Hematopoietic multipotent progenitor cell treated with erythropoietin and hydrocortisone succinate and interleukin-3 and kit ligand, for 6 days (in vitro differentiated cells): ENCODE results near the gene SQSTM1.

Experiments used
- DNase-seq: peaks from one replicate; pipeline ENCODE4 v3.0.0-alpha.2; 2015

SQSTM1 gene

DNA sequence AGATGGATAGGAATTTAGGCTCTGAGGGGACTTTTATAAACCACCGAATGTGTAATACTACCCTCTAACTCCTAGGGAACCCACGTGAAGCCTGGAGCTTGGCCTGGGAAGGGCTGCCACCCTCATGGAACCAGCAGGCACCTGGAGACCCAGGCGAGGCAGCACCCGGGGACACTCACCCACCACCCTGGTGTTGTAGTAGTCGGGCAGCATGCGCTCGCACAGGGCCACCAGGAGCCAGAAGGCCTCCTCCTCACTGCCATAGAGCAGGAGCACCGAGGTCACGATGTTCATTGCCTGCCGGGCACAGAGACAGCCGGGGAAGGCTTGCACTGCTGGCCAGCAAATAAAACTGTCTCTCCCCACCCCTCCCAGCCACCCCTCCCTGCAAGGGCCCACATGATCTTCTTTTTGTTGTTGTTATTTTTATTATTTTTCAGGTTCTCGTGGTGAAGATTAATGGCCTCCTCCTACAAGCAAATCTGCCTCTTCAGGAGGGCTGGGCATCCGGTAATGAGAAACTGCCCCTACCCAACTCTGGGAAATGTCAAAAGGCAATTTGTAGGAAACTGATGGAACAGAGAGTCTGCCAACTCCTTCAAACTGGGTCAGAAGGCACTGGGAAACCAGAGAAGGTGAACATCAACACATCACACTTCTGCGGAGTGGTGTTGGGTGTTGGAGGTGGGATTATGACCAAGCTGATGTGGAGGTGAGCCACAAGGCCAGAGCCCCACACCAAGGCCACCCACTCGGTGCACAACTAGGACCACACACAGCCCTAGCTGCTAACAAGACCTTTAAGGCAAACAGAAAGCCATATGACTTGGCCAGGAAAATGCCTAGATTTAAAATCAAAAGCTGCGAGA, 55.3 kb downstream of the SQSTM1 start:
- DNase-seq: no peak

DNA sequence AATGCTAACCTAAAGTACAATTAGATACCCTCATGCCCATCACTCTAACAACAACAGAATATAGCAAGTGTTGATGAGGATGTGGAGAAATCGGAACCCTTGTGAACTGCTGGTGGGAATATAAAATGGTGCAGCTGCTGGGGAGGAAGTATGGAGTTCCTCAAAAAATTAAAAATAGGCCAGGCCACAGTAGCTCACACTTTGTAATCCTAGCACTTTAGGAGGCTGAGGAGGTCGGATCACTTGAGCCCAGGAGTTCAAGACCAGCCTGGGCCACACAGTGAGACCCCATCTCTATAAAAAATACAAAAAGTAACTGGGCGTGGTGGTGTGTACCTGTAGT, 55.9 kb downstream of the SQSTM1 start:
- no peak for DNase-seq

DNA sequence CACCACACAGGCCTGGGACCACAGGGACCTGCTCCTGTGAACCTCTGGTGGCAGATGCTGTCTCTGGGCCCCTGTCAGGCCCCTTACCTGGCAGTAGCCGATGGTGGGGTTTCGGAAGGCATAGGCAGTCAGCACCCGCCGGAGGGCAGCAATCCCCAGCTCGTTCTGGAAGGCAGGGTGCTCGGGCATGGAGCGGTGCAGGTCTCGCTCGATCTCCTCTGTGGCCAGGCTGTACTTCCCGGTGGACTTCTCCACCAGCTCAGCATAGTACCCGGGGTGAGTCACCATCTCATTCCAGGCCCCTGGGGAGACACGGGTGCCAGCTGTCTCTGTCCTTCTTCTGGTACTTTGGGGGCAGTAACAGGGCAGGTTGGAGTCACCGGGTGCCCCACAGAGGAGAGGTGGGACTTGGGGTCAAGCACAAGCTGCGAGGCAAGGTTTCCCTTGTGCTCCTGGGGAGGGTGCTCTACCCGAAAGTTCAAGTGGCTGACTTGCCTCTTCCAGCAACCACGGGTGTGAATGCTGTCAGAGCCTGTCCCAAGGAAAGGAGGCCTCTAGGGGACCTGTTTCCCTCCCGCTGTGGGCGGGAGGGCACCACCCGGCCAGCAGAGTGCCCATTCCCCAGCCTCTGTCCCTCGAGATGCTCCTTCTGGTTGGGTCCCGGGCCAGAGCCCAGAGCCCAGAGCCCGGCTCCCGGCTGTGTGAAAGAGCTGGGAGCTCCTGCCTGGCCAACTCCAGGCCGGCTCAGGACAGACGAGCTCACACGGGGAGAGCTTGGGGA, 57.7 kb downstream of the SQSTM1 start:
- no peak for DNase-seq

DNA sequence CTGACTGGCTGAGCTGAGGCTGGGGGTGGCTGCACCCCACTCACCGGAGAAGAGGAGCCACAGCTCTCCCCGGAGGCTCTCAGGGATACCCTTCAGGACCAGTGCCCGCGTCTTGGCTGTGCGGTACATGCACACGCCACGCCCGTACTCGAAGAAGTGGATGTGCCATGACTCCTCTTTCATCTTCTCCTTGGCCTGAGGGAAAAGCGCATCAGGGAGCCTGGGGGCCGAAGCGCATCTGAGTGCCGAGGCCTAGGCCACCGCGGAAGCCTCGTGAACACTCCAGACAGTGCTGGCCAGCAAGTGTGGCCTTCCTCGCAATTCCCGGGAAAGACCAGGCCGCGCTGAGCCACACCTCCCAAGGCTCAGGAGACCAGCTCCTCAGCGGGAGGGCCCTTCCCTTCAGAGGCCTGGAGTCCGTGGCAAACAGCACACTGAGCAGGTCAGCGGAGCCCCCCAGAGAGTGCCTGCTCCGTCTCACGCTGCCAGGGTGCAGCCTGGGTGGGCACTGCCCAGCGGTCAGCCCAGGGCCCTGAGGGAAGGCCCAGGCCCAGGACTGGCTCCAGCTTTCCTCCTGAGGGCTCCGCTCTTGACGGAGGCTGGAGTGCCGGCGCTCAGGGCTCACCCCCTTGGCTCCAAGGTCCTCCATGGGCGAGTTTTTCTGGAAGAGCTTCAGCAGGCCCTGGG, 58.4 kb downstream of the SQSTM1 start:
- no peak for DNase-seq

DNA sequence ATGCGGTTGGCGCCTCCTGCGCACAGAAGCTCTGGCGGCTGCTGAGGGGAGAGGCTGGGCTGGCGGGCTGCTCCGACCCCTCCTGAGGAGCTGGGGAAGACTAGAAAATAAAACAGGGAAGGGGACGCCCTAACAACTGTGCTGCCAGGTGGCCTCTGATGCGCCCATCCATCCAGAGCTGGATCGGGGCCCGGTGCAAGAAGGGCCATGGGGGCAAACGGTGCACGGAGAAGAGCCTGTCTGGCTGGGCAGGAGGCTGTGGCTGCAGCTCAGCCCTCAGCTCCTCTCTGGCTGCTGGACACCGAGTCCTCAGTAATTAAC, 58.9 kb downstream of the SQSTM1 start:
- DNase-seq: no peak

DNA sequence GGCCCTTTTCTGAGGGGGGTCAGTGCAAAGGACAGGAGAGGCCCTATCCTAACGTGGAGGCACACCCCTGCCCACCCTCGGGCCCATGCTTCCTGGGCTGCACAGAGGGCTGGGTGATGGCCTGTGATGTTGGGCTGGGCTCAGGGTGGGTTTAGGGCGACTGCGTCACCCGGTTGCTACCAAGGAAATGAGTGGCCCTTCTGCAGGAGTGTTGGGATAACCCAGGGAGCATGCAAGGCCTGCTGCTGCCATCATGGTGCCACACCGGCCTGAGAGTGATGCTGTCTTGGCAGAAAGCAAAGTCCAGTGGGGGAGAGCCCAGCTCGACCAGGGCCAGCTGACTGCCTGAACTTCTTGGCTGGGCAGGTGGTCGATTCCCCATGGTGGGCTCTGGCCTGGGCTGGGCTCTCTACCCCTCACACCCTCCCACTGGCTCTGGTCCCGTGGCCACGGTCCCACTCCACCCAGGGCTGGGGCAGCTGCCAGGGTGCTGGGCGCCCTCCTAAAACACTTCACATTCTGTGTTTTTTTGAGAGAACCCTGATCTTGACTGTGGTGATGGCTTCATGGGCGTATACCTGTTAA, 59.5 kb downstream of the SQSTM1 start:
- DNase-seq: no peak

DNA sequence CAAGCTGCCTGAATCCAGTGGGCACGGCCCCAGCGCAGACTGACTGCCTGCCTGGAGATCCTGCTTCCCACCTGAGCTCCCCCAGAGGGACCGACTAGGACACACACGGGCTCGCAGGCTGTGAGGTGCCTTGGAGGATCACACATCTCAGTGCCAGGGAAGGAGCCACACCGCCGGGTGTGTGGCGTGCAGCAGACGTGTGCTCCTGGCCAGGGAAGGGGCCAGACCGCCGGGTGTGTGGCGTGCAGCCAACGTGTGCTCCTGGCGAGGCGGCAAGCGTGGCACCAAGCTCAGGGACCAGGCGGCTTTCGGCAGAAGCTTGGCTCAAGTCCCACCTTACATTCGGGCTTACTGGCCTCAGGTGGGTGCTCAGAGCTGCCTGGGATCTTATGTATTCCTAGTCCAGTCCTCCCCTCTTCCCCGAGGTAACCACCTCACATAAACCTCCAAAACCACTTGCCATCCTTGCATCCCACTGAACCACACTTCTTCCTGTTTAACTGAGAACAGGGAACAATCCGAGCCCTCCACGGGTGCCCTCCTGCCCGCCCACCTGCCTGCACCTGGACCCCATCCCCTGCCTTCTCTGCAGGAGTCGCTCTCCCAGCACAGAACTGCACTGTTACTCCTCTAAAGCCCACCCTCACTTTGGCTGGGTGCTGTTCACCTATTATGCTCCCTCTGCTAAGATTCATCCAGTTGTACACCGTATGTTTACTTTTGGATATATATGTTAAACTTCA, 60.3 kb downstream of the SQSTM1 start:
- no peak for DNase-seq

DNA sequence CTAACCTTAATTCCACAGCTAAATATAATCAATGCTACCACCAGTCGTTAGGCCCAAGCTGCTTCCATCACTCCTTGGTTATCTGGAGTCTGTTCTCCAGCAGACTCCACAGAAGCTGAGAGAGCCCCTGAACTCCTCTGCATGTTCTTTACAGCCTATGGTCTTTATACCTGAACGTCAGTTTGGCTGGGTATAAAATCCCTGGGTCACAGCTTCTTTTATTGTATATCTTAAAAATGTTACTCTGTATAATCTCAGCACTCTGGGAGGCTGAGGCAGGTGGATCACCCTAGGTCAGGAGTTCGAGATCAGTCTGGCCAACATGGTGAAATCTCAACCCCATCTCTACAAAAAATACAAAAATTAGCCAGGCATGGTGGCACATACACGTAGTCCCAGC, 61.6 kb downstream of the SQSTM1 start:
- no peak for DNase-seq

DNA sequence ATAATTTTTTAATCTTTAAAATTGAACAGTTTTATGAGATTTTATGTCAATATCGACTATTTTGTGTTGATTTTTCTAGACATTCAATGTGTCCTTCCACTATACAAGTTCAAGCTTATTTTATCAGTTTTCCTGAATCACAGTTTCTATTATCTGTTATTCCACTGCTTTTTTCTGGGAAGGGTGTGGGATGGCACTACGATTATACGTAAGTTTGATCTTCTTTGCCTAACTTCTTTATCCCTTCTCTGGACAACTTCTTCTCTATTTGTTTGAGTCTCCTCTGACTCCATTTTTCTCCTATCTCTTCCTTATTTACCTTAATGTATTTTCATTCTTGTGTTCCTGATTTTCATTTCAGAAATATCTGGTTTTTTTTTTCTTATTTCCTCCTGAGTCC, 62.5 kb downstream of the SQSTM1 start:
- DNase-seq: no peak

DNA sequence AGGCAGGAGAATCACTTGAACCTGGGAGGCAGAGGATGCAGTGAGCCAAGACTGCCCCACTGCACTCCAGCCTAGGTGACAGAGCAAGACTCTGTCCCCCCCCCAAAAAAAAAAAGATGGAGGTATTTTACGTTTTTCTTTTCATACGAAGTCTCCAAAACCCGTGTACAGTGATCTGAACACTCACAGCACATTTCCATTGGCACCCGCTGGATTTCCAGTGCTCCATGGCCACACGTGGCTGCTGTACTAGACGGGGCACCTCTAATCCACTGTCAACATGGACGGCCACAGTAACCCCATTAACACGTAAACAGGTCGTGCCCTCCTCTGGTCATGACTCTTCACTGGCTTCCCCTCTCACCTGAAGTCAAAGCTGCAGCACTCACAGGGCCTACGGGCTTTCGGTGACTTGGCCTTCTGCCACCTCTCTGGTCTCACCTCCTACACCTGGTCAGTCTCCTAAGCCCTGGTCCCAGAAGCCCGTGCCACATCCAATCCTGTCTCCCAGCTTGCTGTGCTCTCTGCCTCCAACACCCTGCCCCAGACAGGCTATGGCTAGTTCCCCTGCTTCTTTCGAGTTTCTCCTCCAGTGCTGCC, 64.9 kb downstream of the SQSTM1 start:
- DNase-seq: no peak

DNA sequence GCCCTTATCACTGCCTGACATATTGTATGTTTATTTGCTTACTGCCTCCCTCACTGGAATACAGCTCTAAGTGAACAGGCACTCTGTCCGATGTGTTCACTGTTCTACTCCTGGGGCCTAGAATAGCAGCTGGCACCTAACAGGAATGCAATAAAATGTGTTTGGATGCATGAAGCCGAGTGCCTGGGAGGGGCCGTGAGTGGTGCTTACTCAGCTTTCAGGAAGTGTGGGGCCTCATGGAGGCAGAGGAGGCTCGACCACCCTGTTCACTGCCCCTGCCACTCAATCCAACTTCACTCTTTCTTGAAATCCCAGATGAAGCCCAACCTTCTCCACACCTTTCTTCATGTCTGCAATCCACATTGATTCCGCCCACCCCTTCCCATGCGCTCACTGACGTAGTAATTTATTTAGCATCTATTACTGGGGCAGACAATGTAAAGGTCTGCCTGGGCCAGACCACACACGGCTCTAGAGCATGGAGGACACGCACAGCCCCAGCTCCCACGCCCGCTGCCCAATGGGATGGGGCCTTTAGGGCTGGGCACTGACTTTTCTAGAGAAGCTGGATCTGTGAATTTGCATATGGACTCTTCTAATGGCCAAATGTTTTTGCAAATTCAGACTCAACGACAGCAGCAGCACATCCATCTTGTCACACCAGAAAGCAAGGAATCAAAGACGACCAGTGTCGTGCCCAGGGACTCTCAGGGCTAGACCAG, 65.6 kb downstream of the SQSTM1 start:
- no peak for DNase-seq

DNA sequence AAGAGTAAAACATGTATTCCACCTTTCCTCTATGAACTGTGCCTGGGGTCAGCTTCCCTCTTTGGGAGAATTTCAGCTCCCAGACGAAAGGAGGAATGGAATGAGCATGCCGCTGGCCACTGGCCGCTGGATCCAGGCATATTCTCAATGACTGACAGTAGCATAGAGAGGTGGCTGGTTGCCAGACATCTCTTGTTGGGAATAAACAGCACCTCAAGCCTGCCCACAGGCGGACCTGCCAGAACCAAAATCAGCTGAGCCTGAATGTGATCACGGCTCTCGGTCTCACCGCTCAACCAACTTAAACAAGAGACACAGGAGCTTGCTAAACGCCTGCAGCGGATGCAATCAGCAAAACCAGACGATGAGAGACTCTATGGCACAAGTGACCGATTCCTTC, 66.4 kb downstream of the SQSTM1 start:
- DNase-seq: no peak
